ENCODE results near the gene YWHAG. TPM values are rescaled to one million over a fixed set of nuclear protein-coding genes. Genes with fewer than 3 reads are reported as not detected.
"Not testable (repeated sequence)": the region's sequence is repeated elsewhere in the genome, so short reads cannot be mapped to it uniquely, and the experiment has no call there.

YWHAG gene
- 221 TPM for polyA plus RNA-seq (2013, experiment 1 of 4)
- polyA plus RNA-seq (2013, experiment 2 of 4) = 220 TPM
- 138 TPM for polyA plus RNA-seq (2013, experiment 3 of 4)
- 145 TPM for polyA plus RNA-seq (2013, experiment 4 of 4)

DNA sequence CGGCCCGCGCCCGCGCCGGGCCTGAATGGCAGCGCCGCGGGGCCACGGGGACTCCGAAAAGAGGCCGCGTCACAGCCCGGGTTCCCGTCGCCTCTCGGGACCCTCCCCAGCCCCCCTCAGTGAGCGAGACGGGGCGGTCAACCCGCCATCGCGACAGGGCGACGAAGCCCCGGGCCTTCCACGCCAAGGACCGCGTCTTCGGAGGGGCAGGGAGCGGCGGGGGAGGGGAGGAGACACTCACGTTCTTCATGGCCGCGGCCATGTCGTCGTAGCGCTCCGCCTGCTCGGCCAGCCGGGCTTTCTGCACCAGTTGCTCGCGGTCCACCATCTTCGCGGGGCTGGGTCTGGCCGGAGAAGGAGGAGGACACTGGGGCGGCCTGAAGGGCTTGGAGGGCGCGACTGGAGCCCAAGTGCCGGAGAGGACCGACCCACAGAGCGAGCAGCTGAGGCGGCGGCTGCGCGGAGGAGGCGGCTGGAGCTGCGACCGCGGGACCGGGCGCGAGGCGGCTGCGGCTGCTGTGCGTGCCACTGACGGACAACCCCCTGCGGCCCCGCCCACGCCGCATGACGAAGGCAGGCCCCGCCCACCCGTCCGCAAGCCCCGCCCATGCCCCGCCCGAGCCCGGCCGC, at the start of gene YWHAG:
Gene YWHAG (minus strand): TSS at position 511 of the 630 bp plus-strand sequence. CDS start 183 bp downstream, at position 328.
- Histone ChIP-seq H3K27me3 (ENCODE audit: control insufficient read depth, insufficient read depth, low read length, poor library complexity, severe bottlenecking) (no peaks in the 10 kb centered on the region), H3K4me3 (ENCODE audit: insufficient read depth, low read depth, low read length) (peak within 1 kb of the TSS; percentile 84), H3K4me1 (ENCODE audit: control insufficient read depth, insufficient read depth, low read length) (peaks cover 10% of the 10 kb centered on the region), H3K9me3 (ENCODE audit: control insufficient read depth, low read length) (no peaks in the 10 kb centered on the region), H3K36me3 (ENCODE audit: control insufficient read depth, insufficient read depth, low read length) (peaks cover 25% of the 10 kb centered on the region), H3K27ac (ENCODE audit: insufficient read depth, low read depth, low read length, poor library complexity, severe bottlenecking) (peak within 1 kb of the TSS; percentile 93)
- 0 to 1% methylated on average over 80 of the region's 80 CpGs for WGBS, 2 experiments

DNA sequence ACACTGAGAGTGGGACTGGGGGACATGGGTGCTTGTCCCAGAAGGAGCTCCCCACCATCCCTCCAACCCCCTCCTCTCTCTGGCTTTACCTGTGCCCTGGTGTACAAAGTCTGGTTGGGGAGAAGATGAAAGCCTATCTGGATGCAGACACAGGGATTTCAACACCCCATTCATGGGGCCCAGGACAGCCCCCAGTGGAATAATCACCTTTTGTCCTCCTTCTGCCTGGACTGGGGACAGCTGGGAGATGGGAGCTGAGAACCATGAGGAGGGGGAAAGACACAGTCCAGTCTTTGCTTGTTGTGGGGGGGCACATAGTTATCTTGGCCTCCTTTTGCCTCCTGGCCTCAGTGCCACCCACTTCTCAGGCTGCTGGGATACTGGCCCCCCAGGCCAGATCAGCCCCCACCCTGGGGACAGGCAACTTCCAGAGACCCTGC, 49.4 kb upstream of the YWHAG start:
- H3K36me3 ChIP-seq (ENCODE audit: control insufficient read depth, insufficient read depth, low read length) = no peaks in the 10 kb centered on the region
- H3K4me1 ChIP-seq (ENCODE audit: control insufficient read depth, insufficient read depth, low read length) = peaks cover 8% of the 10 kb centered on the region
- no peaks in the 10 kb centered on the region for H3K9me3 ChIP-seq (ENCODE audit: control insufficient read depth, low read length)
- H3K4me3 ChIP-seq (ENCODE audit: insufficient read depth, low read depth, low read length) = no peak overlapping the region
- no peaks in the 10 kb centered on the region for H3K27me3 ChIP-seq (ENCODE audit: control insufficient read depth, insufficient read depth, low read length, poor library complexity, severe bottlenecking)
- no peak overlapping the region for H3K27ac ChIP-seq (ENCODE audit: insufficient read depth, low read depth, low read length, poor library complexity, severe bottlenecking)

DNA sequence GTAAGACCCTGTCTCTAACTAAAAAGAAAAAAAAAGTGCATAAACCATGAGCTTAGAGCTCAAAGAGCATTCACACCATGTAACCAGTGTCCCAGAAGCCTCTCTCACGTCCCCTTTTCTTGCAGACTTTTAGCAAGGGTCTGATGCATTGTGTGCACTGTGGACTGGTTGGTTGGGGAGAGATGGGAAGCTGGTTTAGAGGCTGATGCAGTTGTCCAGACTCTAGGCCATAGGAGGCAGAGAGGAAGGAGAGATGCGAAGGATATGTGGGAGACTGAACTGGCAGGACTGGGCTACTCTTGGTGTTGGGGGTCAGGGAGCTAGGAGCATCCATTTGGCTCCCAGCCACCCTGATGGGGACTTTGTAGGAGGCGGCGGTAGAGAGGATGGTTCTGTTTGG, 48.9 kb upstream of the YWHAG start:
- no peak overlapping the region for H3K4me3 ChIP-seq (ENCODE audit: insufficient read depth, low read depth, low read length)
- H3K9me3 ChIP-seq (ENCODE audit: control insufficient read depth, low read length) = no peaks in the 10 kb centered on the region
- 75 to 80% methylated on average over 4 of the region's 4 CpGs for WGBS, 2 experiments
- H3K27me3 ChIP-seq (ENCODE audit: control insufficient read depth, insufficient read depth, low read length, poor library complexity, severe bottlenecking) = no peaks in the 10 kb centered on the region
- no peaks in the 10 kb centered on the region for H3K36me3 ChIP-seq (ENCODE audit: control insufficient read depth, insufficient read depth, low read length)
- no peak overlapping the region for H3K27ac ChIP-seq (ENCODE audit: insufficient read depth, low read depth, low read length, poor library complexity, severe bottlenecking)
- peaks cover 8% of the 10 kb centered on the region for H3K4me1 ChIP-seq (ENCODE audit: control insufficient read depth, insufficient read depth, low read length)

DNA sequence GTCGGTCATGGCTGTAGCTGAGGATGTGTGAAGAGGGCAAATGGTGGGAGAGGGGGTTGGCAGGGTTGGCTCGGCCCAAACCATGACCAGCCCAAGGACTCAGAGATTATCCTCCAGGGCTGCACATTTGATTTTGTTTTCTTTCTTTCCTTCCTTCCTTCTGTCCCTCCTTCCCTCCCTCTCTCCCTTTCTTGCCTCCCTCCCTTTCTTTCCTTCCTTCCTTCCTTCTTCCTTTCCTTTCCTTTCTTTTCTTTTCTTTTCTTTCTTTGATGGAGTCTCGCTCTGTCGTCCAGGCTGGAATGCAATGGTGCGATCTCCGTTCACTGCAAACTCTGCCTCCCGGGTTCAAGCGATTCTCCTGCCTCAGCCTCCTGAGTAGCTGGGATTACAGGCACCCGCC, 46.9 kb upstream of the YWHAG start:
- WGBS, 2 experiments = 94 to 97% methylated on average over 9 of the region's 9 CpGs

DNA sequence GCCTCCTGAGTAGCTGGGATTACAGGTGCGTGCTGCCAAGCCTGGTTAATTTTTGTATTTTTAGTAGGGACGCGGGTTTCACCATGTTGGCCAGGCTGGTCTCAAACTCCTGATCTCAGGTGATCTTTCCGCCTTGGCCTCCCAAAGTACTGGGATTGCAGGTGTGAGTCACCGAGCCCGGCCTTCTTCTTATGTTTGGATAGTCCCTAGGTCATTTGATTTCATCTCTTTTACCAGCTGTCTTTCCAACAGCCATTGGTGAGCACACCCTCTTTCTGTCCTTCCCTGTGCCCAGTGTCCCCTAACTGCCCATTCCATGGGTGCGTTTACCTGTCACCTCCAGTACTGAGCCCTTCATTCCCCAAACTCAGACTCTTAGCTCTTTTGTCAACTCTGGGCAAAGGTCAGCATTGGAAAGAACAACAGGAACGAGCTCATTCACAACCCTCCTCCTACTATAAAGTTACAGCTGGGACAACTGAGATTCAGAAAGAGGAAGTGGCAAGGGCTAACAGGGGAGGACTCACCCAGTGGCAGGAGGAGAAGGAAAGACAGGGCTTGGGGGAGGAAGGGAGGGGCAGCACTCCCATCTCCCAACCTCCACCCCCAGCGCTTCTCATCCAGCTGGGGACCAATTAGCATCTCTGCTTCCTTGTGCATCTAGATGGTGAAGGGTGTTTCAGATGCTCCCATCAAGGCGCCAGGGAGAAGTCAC, 45.1 kb upstream of the YWHAG start:
- Histone ChIP-seq H3K27ac (ENCODE audit: insufficient read depth, low read depth, low read length, poor library complexity, severe bottlenecking) (no peak overlapping the region), H3K4me3 (ENCODE audit: insufficient read depth, low read depth, low read length) (no peak overlapping the region), H3K4me1 (ENCODE audit: control insufficient read depth, insufficient read depth, low read length) (no peaks in the 10 kb centered on the region), H3K9me3 (ENCODE audit: control insufficient read depth, low read length) (no peaks in the 10 kb centered on the region), H3K27me3 (ENCODE audit: control insufficient read depth, insufficient read depth, low read length, poor library complexity, severe bottlenecking) (no peaks in the 10 kb centered on the region), H3K36me3 (ENCODE audit: control insufficient read depth, insufficient read depth, low read length) (no peaks in the 10 kb centered on the region)
- WGBS, 2 experiments = 87 to 88% methylated on average over 10 of the region's 10 CpGs

More for the DNA sequence above, 46.9 kb upstream of the YWHAG start:
- H3K4me1 ChIP-seq (ENCODE audit: control insufficient read depth, insufficient read depth, low read length) = peaks cover 8% of the 10 kb centered on the region
- H3K27me3 ChIP-seq (ENCODE audit: control insufficient read depth, insufficient read depth, low read length, poor library complexity, severe bottlenecking) = no peaks in the 10 kb centered on the region
- H3K4me3 ChIP-seq (ENCODE audit: insufficient read depth, low read depth, low read length) = no peak overlapping the region
- H3K9me3 ChIP-seq (ENCODE audit: control insufficient read depth, low read length) = no peaks in the 10 kb centered on the region
- no peaks in the 10 kb centered on the region for H3K36me3 ChIP-seq (ENCODE audit: control insufficient read depth, insufficient read depth, low read length)
- no peak overlapping the region for H3K27ac ChIP-seq (ENCODE audit: insufficient read depth, low read depth, low read length, poor library complexity, severe bottlenecking)

DNA sequence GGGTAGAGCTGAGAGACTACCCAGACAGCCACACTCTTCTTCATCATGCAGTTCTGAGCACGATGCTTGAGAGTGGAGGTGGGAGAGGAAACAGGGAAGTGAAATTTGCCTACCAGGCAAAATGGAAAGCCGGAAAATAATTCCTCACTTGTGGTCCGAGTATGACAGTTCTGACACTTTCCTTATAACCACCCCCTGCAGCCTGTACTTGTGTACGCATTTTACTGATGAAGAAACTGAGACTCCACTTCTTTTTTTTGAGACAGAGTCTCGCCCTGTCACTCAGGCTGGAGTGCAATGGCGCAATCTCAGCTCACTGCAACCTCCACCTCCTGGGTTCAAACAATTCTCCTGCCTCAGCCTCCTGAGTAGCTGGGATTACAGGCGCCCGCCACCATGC, 44.3 kb upstream of the YWHAG start:
- H3K27ac ChIP-seq (ENCODE audit: insufficient read depth, low read depth, low read length, poor library complexity, severe bottlenecking); H3K9me3 ChIP-seq (ENCODE audit: control insufficient read depth, low read length); H3K4me1 ChIP-seq (ENCODE audit: control insufficient read depth, insufficient read depth, low read length); H3K27me3 ChIP-seq (ENCODE audit: control insufficient read depth, insufficient read depth, low read length, poor library complexity, severe bottlenecking); H3K36me3 ChIP-seq (ENCODE audit: control insufficient read depth, insufficient read depth, low read length); H3K4me3 ChIP-seq (ENCODE audit: insufficient read depth, low read depth, low read length): not testable (repeated sequence)
- 89 to 94% methylated on average over 7 to 8 of the region's 8 CpGs for WGBS, 2 experiments

DNA sequence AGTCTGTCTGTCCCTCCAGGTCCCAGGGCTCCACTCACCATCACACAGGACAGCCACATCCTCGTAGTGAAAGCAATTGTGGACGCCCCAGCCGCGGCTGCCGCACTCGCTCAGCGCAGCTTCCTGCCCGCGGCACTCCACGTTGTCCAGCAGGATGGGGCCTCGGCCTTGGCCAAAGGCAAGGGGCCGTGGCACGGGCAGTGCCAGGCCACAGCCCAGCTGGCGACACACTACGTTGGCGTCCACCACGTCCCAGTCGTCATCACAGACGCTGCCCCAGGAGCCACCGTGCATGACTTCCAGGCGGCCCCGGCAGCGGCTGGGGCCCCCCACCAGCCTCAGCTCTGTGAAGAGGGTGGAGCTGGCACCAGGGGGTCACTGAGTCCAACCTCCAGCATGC, 41.5 kb upstream of the YWHAG start:
- Histone ChIP-seq H3K9me3 (ENCODE audit: control insufficient read depth, low read length) (no peaks in the 10 kb centered on the region), H3K27me3 (ENCODE audit: control insufficient read depth, insufficient read depth, low read length, poor library complexity, severe bottlenecking) (no peaks in the 10 kb centered on the region), H3K4me3 (ENCODE audit: insufficient read depth, low read depth, low read length) (no peak overlapping the region), H3K36me3 (ENCODE audit: control insufficient read depth, insufficient read depth, low read length) (no peaks in the 10 kb centered on the region), H3K27ac (ENCODE audit: insufficient read depth, low read depth, low read length, poor library complexity, severe bottlenecking) (no peak overlapping the region), H3K4me1 (ENCODE audit: control insufficient read depth, insufficient read depth, low read length) (peaks cover 6% of the 10 kb centered on the region)
- 93 to 96% methylated on average over 23 of the region's 23 CpGs for WGBS, 2 experiments

DNA sequence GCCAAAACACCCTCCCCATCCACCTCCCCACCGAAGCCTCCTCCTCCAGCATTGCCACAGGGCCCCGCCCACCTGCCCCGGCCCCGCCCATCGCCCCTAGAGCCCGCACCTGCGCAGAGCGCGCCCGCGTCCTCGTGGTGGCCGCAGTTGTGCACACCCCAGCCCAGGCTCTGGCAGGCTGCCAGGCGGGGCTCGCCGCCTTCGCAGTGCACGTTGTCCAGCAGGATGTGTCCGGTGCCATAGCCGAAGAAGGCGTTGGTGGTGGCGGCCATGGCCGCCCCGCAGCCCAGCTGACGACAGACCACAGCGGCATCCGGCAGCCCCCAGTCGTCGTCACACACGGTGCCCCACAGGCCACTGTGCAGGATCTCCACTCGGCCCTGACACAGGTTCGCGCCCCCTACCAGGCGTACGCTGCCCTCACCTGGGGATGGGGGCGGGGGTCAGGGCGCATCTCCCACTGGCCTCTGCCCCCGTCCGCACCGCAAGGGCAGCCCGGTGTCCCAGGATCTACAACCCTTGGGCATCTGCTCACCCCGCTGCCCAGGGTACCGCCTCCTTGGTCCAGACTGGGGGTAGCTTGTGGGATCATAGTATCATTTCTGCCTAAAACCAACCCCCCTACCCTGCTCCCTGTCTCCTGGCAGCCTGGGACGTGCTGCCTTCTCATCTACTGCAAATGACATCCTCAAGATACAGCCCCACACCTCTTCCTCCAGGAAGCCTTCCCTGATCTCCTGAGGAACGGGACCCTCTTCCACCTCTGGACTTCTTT, 38.8 kb upstream of the YWHAG start:
- H3K27ac ChIP-seq (ENCODE audit: insufficient read depth, low read depth, low read length, poor library complexity, severe bottlenecking) = no peak overlapping the region
- H3K36me3 ChIP-seq (ENCODE audit: control insufficient read depth, insufficient read depth, low read length) = no peaks in the 10 kb centered on the region
- H3K4me1 ChIP-seq (ENCODE audit: control insufficient read depth, insufficient read depth, low read length) = peaks cover 11% of the 10 kb centered on the region
- WGBS, 2 experiments = 85 to 86% methylated on average over 45 of the region's 45 CpGs
- no peaks in the 10 kb centered on the region for H3K27me3 ChIP-seq (ENCODE audit: control insufficient read depth, insufficient read depth, low read length, poor library complexity, severe bottlenecking)
- no peaks in the 10 kb centered on the region for H3K9me3 ChIP-seq (ENCODE audit: control insufficient read depth, low read length)
- H3K4me3 ChIP-seq (ENCODE audit: insufficient read depth, low read depth, low read length) = no peak overlapping the region

DNA sequence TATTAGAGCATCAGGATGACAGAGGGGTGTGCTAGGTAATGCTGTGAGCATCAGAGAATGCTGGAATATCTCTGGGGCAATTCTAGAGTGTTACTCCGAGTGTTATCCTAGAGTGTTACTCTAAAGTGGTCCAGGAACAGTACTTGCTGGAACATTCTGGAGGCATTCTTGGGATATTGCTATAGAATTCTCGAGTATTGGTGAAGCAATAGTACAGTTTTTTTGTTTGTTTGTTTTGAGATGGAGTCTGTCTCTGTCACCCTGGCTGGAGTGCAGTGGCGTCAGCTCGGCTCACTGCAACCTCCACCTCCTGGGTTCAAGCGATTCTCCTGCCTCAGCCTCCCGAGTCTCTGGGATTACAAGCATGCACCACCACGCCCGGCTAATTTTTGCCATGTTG, 38.1 kb upstream of the YWHAG start:
- H3K4me3 ChIP-seq (ENCODE audit: insufficient read depth, low read depth, low read length) = no peak overlapping the region
- 87 to 93% methylated on average over 8 of the region's 8 CpGs for WGBS, 2 experiments
- no peak overlapping the region for H3K27ac ChIP-seq (ENCODE audit: insufficient read depth, low read depth, low read length, poor library complexity, severe bottlenecking)
- peaks cover 12% of the 10 kb centered on the region for H3K4me1 ChIP-seq (ENCODE audit: control insufficient read depth, insufficient read depth, low read length)
- no peaks in the 10 kb centered on the region for H3K36me3 ChIP-seq (ENCODE audit: control insufficient read depth, insufficient read depth, low read length)
- H3K9me3 ChIP-seq (ENCODE audit: control insufficient read depth, low read length) = no peaks in the 10 kb centered on the region
- H3K27me3 ChIP-seq (ENCODE audit: control insufficient read depth, insufficient read depth, low read length, poor library complexity, severe bottlenecking) = no peaks in the 10 kb centered on the region

Measured in ectodermal cell (in vitro differentiated cells).